Tibial nerve (tissue), 4 donors: ENCODE data around the gene GRAMD4. TPM values are rescaled to one million over a fixed set of nuclear protein-coding genes. Genes with fewer than 3 reads are reported as not detected.

Experiments
- DNase-seq, 2 donors: peaks; one replicate each; pipeline ENCODE4 v3.0.0-alpha.2; 2019; ENCODE audit warnings: low spot score in 2 of 2
- H3K27ac ChIP-seq, 4 donors: fragments of 200-600 bp; sonication (generic) in 3 of 4; one replicate each; pipeline ENCODE4 v1.5.1; 2017 to 2019; ENCODE audit warnings: mild to moderate bottlenecking in 1 of 4
- H3K27me3 ChIP-seq, 2 donors: fragments of 200-600 bp; sonication (generic) in 1 of 2; one replicate each; pipeline versions ENCODE4 v1.5.1 to v1.6.0; 2017 to 2019
- H3K36me3 ChIP-seq, 3 donors: fragments of 200-600 bp; sonication (generic); one replicate each; pipeline ENCODE4 v1.5.1; 2018 to 2019
- H3K4me1 ChIP-seq, 4 donors: fragments of 200-600 bp; sonication (generic) in 3 of 4; one replicate each; pipeline ENCODE4 v1.5.1; 2017 to 2019
- H3K4me3 ChIP-seq, 4 donors: fragments of 200-600 bp; sonication (generic) in 3 of 4; one replicate each; pipeline ENCODE4 v1.5.1; 2017 to 2019; ENCODE audit warnings: mild to moderate bottlenecking in 1 of 4, moderate library complexity in 1 of 4
- H3K9me3 ChIP-seq, 4 donors: fragments of 200-600 bp; sonication (generic) in 3 of 4; one replicate each; pipeline ENCODE4 v1.5.1; 2017 to 2019
- CTCF ChIP-seq, 5 experiments: fragments of 200-600 bp in 3 of 5; fragments of 450-650 bp in 2 of 5; sonication (generic) in 3 of 5; IDR thresholded peaks; one replicate each; pipeline ENCODE4 v1.5.1; 2016 to 2019; ENCODE audit warnings: antibody characterized with exemption in 5 of 5, mild to moderate bottlenecking in 3 of 5, moderate library complexity in 2 of 5
- EP300 ChIP-seq, 2 donors: sonication (generic); formaldehyde crosslinking; IDR thresholded peaks; one replicate each; pipeline ENCODE4 v1.6.1; 2017; ENCODE audit warnings: antibody characterized with exemption in 2 of 2, mild to moderate bottlenecking in 1 of 2
- POLR2A ChIP-seq, 2 donors: fragments of 450-650 bp; IDR thresholded peaks; one replicate each; pipeline ENCODE4 v1.6.1; 2017; ENCODE audit warnings: antibody characterized with exemption in 2 of 2, mild to moderate bottlenecking in 2 of 2, moderate library complexity in 2 of 2
- WGBS, 2 donors: methylation state at CpG; one replicate each; pipeline ENCODE4 v1.1.5; 2018; 5-methylcytosine and 5-hydroxymethylcytosine counted together
- total RNA-seq, 4 donors: library from RNA; depleted of rRNA; stranded (reverse); fragments of >200 nt; gene quantifications; one replicate each; pipeline ENCODE4 v1.1.0, GENCODE V29; 2016

GRAMD4 gene
- total RNA-seq, 4 donors from 2014 or later = 18.2 to 299 (median 54.3) TPM

GRCh38 chr22:46707827-46708570 lies 87.8 kb downstream of the GRAMD4 start:
- H3K4me1 ChIP-seq = no peaks in the 10 kb centered on the region
- H3K36me3 ChIP-seq = peaks cover 6 to 95% (median 22%) of the 10 kb centered on the region in 3 donors
- no peak for TF ChIP-seq CTCF (IDR thresholded peaks at IDR 0.05)
- TF ChIP-seq POLR2A (IDR thresholded peaks at IDR 0.05) = no peak
- no peak for TF ChIP-seq EP300 (IDR thresholded peaks at IDR 0.05)
- 90 to 92% methylated on average over 23 to 30 of the region's 32 CpGs for WGBS, 2 donors
- no peak for DNase-seq
- no peaks in the 10 kb centered on the region for H3K27me3 ChIP-seq
- H3K27ac ChIP-seq = no peak overlapping the region
- no peaks in the 10 kb centered on the region for H3K9me3 ChIP-seq
- no peak overlapping the region for H3K4me3 ChIP-seq

GRCh38 chr22:46708766-46709330 lies 88.7 kb downstream of the GRAMD4 start:
- WGBS, 2 donors = 93% methylated on average over 16 to 17 of the region's 17 CpGs
- H3K9me3 ChIP-seq = no peaks in the 10 kb centered on the region
- no peak overlapping the region for H3K27ac ChIP-seq
- H3K36me3 ChIP-seq = peaks cover 6 to 86% (median 22%) of the 10 kb centered on the region in 3 donors
- peaks cover 0 to 2% (median 0%) of the 10 kb centered on the region in 4 donors for H3K4me1 ChIP-seq
- DNase-seq = no peak
- TF ChIP-seq EP300 (IDR thresholded peaks at IDR 0.05) (no peak), CTCF (IDR thresholded peaks at IDR 0.05) (no peak), POLR2A (IDR thresholded peaks at IDR 0.05) (no peak)
- H3K4me3 ChIP-seq = no peak overlapping the region
- no peaks in the 10 kb centered on the region for H3K27me3 ChIP-seq

GRCh38 chr22:46710806-46711205 lies 90.6 kb downstream of the GRAMD4 start:
- peaks cover 6 to 74% (median 22%) of the 10 kb centered on the region in 3 donors for H3K36me3 ChIP-seq
- no peak for DNase-seq
- 83 to 86% methylated on average over 11 of the region's 11 CpGs for WGBS, 2 donors

GRCh38 chr22:46712288-46712687 lies 92.1 kb downstream of the GRAMD4 start:
- Histone ChIP-seq H3K4me1 (peaks cover 0 to 13% (median 7%) of the 10 kb centered on the region in 4 donors), H3K36me3 (peaks cover 6 to 72% (median 21%) of the 10 kb centered on the region in 3 donors), H3K9me3 (no peaks in the 10 kb centered on the region), H3K27me3 (no peaks in the 10 kb centered on the region), H3K27ac (no peak overlapping the region), H3K4me3 (no peak overlapping the region)
- 93% methylated on average over 8 of the region's 8 CpGs for WGBS, 2 donors
- TF ChIP-seq CTCF (IDR thresholded peaks at IDR 0.05) = no peak
- no peak for TF ChIP-seq POLR2A (IDR thresholded peaks at IDR 0.05)
- TF ChIP-seq EP300 (IDR thresholded peaks at IDR 0.05) = no peak
- no peak for DNase-seq

More at GRCh38 chr22:46710806-46711205, 90.6 kb downstream of the GRAMD4 start:
- no peak for TF ChIP-seq POLR2A (IDR thresholded peaks at IDR 0.05)
- H3K9me3 ChIP-seq = no peaks in the 10 kb centered on the region
- no peak overlapping the region for H3K27ac ChIP-seq
- H3K4me3 ChIP-seq = no peak overlapping the region
- H3K27me3 ChIP-seq = no peaks in the 10 kb centered on the region
- peaks cover 0 to 13% (median 7%) of the 10 kb centered on the region in 4 donors for H3K4me1 ChIP-seq

- H3K27ac ChIP-seq = peak overlapping the region in 2 of 4 donors; percentile 43 to 45
- peaks cover 0 to 13% (median 7%) of the 10 kb centered on the region in 4 donors for H3K4me1 ChIP-seq
- H3K9me3 ChIP-seq = no peaks in the 10 kb centered on the region
- no peak for DNase-seq
- H3K36me3 ChIP-seq = peaks cover 5 to 72% (median 7%) of the 10 kb centered on the region in 3 donors
- H3K27me3 ChIP-seq = no peaks in the 10 kb centered on the region
- H3K4me3 ChIP-seq = no peak overlapping the region
- TF ChIP-seq CTCF (IDR thresholded peaks at IDR 0.05) (no peak), POLR2A (IDR thresholded peaks at IDR 0.05) (no peak), EP300 (IDR thresholded peaks at IDR 0.05) (no peak)
- 32 to 40% methylated on average over 4 of the region's 4 CpGs for WGBS, 2 donors
These were observed 94.4 kb downstream of the GRAMD4 start for GRCh38 chr22:46714550-46714949.
